ENCODE measurements around the gene CGB5. TPM values are rescaled to one million over a fixed set of nuclear protein-coding genes. Genes with fewer than 3 reads are reported as not detected.

Gene CGB5
- polyA plus RNA-seq, 1 of the 3 experiments (the other 2 are of a cell fraction): 0.16 TPM

- no peak for TF ChIP-seq SMC3 (IDR thresholded peaks at IDR 0.05; ENCODE audit: low read depth, low read length)
- no peak for TF ChIP-seq GABPA (IDR thresholded peaks at IDR 0.05; ENCODE audit: low read depth)
- TF ChIP-seq EZH2phosphoT487 (IDR thresholded peaks at IDR 0.05; ENCODE audit: borderline replicate concordance, low read depth): no peak
- TF ChIP-seq CHD2 (IDR thresholded peaks at IDR 0.05; ENCODE audit: low read length, partially characterized antibody): no peak
- TF ChIP-seq CTCF (IDR thresholded peaks at IDR 0.05): no peak
- TF ChIP-seq FOXJ3 (CRISPR knock-in tag; IDR thresholded peaks at IDR 0.05): no peak
- TF ChIP-seq POLR2AphosphoS5 (IDR thresholded peaks at IDR 0.05; ENCODE audit: low read depth, low read length): no peak
- TF ChIP-seq TAF1 (IDR thresholded peaks at IDR 0.05; ENCODE audit: borderline replicate concordance, low read depth, low read length): no peak
- TF ChIP-seq GATA2 (CRISPR knock-in tag; IDR thresholded peaks at IDR 0.05): no peak
- TF ChIP-seq MXI1 (IDR thresholded peaks at IDR 0.05; ENCODE audit: low read depth, low read length): no peak
- TF ChIP-seq, protein P1, sequence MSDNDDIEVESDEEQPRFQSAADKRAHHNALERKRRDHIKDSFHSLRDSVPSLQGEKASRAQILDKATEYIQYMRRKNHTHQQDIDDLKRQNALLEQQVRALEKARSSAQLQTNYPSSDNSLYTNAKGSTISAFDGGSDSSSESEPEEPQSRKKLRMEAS (IDR thresholded peaks at IDR 0.05; ENCODE audit: low read depth): no peak
- no peak overlapping the region for H3K9ac ChIP-seq
- H3K36me3 ChIP-seq (replicated peaks in 1 of 2; ENCODE audit: control insufficient read depth in 1 of 2, insufficient read depth in 2 of 2, low read length in 1 of 2): peaks cover 0 to 6% of the 10 kb centered on the region in 2 experiments
- H3K4me1 ChIP-seq (ENCODE audit: control insufficient read depth in 1 of 2, insufficient read depth in 2 of 2, low read depth in 1 of 2, low read length in 1 of 2): peaks cover 0 to 35% of the 10 kb centered on the region in 2 experiments; a peak in 1 of 4 replicates
- H3K9me2 ChIP-seq: no peaks in the 10 kb centered on the region
- no peak overlapping the region for H3K4me2 ChIP-seq
- ChIA-PET POLR2A (interaction anchor here (1.2 to 1.7 kb wide), 2 partner anchors 11 kb away, joined by 3 to 7 read pairs; no protein-coding TSS in a partner anchor), CTCF (interaction anchor here (0.9 to 3.3 kb wide), 7 partner anchors 11 to 281 kb away, joined by 3 to 17 read pairs (median 3); partner anchors contain the start of genes CGB2 and KCNA7)
- no peaks in the 10 kb centered on the region for H4K20me1 ChIP-seq (ENCODE audit: insufficient read depth)
- H3K9me3 ChIP-seq: no peaks in the 10 kb centered on the region
- H3K27me3 ChIP-seq (ENCODE audit: insufficient read depth): no peaks in the 10 kb centered on the region
- DNase-seq: no peak
- H2AFZ ChIP-seq (ENCODE audit: low read depth): no peak overlapping the region
- H3K4me3 ChIP-seq (ENCODE audit: low read depth in 2 of 2, low read length in 1 of 2): no peak overlapping the region
- H3K27ac ChIP-seq (ENCODE audit: low read depth in 2 of 2, low read length in 1 of 2): no peak overlapping the region
- 96% methylated on average over 11 of the region's 11 CpGs for WGBS (ENCODE audit: low lambda C conversion rate)
- H3F3A ChIP-seq (replicated peaks; ENCODE audit: insufficient read depth): peaks cover 17% of the 10 kb centered on the region
- no peaks in the 10 kb centered on the region for H3K79me2 ChIP-seq (ENCODE audit: insufficient read depth)
Measured at GRCh38 chr19:49020342-49020741, 23.3 kb upstream of the CGB5 start.

DNA sequence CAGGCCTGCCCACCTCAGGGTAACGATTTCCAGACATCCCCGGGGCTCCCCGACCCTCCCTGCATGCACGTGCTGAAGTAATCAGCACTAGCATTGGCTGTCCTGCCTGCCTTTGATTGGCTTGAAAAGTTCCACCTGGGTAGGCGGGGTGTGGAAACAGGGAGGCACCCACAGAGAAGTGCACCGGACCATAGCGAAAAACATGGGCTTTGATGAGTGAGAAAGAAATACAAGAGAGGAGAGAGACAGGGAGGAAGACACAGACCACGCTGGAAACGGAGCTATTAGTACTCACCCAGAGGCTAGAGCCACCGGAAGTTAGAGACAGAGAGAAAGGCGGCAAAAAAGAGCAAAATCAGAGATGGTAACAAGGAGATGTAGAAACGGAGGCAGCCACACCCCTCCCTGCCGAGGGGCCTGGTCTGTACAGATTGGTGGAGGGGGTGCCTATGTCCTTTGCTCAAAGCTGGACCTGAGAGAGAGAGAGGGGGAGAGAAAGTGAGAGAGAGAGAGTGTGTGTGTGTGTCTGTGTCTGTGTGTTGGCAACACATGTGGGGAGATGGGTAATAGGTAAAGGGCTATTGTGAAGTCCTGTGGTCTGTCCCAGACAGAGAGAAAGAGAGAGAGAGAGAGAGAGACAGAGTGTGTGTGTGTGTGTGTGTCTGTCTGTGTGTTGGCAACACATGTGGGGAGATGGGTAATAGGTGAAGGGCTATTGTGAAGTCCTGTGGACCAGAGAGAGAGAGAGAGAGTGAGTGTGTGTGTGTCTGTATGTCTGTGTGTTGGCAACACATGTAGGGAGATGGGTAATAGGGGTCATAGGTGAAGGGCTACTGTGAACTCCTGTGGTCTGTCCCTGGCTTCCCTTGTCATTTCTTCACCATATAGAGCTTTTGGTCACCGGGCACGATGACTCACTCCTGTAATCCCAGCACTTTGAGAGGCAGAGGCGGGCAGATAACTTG, 22.4 kb upstream of the CGB5 start:
- no peaks in the 10 kb centered on the region for H3K9me3 ChIP-seq
- H3K36me3 ChIP-seq (replicated peaks in 1 of 2; ENCODE audit: control insufficient read depth in 1 of 2, insufficient read depth in 2 of 2, low read length in 1 of 2): peaks cover 0 to 2% of the 10 kb centered on the region in 2 experiments
- peak; percentile 66 for DNase-seq
- H2AFZ ChIP-seq (ENCODE audit: low read depth): 0 out of 2 replicates have a peak overlapping the region, but pooled peaks have one; percentile 41
- no peaks in the 10 kb centered on the region for H3K27me3 ChIP-seq (ENCODE audit: insufficient read depth)
- ChIA-PET POLR2A (interaction anchor here (1.2 kb wide), 1 partner anchor 12 kb away, joined by 3 read pairs; no protein-coding TSS in a partner anchor), CTCF (interaction anchor here (0.6 to 2.4 kb wide), 6 partner anchors 22 to 53 kb away, joined by 3 to 11 read pairs (median 4); partner anchors contain the start of genes GYS1, KCNA7 and RUVBL2)
- no peaks in the 10 kb centered on the region for H3K79me2 ChIP-seq (ENCODE audit: insufficient read depth)
- H3K4me1 ChIP-seq (ENCODE audit: control insufficient read depth in 1 of 2, insufficient read depth in 2 of 2, low read depth in 1 of 2, low read length in 1 of 2): peaks cover 0 to 35% of the 10 kb centered on the region in 2 experiments; a peak in 1 of 4 replicates
- H3K9me2 ChIP-seq: no peaks in the 10 kb centered on the region
- no peaks in the 10 kb centered on the region for H4K20me1 ChIP-seq (ENCODE audit: insufficient read depth)
- H3F3A ChIP-seq (replicated peaks; ENCODE audit: insufficient read depth): peaks cover 17% of the 10 kb centered on the region
- 48% methylated on average over 16 of the region's 16 CpGs for WGBS (ENCODE audit: low lambda C conversion rate)
- no peak overlapping the region for H3K4me2 ChIP-seq
- no peak overlapping the region for H3K4me3 ChIP-seq (ENCODE audit: low read depth in 2 of 2, low read length in 1 of 2)
- TF ChIP-seq ZBTB33 (IDR thresholded peaks at IDR 0.05; ENCODE audit: borderline replicate concordance, low read depth) (no peak), SIN3A (IDR thresholded peaks at IDR 0.05; ENCODE audit: borderline replicate concordance, low read depth, low read length) (no peak), FOXM1 (IDR thresholded peaks at IDR 0.05; ENCODE audit: low read depth) (no peak), EP300 (IDR thresholded peaks at IDR 0.05; ENCODE audit: borderline replicate concordance in 1 of 2, low read depth in 1 of 2, low read length in 1 of 2) (no peak), IRF3 (IDR thresholded peaks at IDR 0.05; ENCODE audit: low read depth, low read length) (no peak), JUND (IDR thresholded peaks at IDR 0.05) (no peak), YY1 (IDR thresholded peaks at IDR 0.05; ENCODE audit: low read depth) (no peak), GATA2 (CRISPR knock-in tag; IDR thresholded peaks at IDR 0.05) (no peak)
- peak overlapping the region in 1 of 2 experiments; percentile 6; a peak in 1 of 4 replicates for H3K27ac ChIP-seq (ENCODE audit: low read depth in 2 of 2, low read length in 1 of 2)
- H3K9ac ChIP-seq: no peak overlapping the region

Data from SK-N-SH (cell line).